CD14-positive monocyte (primary cell): Measurements from ENCODE around the gene KLHDC8A. TPM values are rescaled to one million over a fixed set of nuclear protein-coding genes. Genes with fewer than 3 reads are reported as not detected.

Experiments used
- DNase-seq, 3 donors: peaks; one replicate each; pipeline ENCODE4 v3.0.0-alpha.2; 2011 to 2022
- H2AFZ ChIP-seq: 2 replicates; pipeline ENCODE4 v1.6.0; 2012; ENCODE audit warnings: mild to moderate bottlenecking, low read depth, low read length, inconsistent platforms; ENCODE audit not compliant: insufficient read depth, poor library complexity, severe bottlenecking
- H3K27ac ChIP-seq, 2 donors: 1 replicate in 1 of 2; 2 replicates in 1 of 2; pipeline ENCODE4 v1.5.1; 2012 to 2013; ENCODE audit warnings: low read length in 2 of 2, control low read depth in 1 of 2, inconsistent platforms in 1 of 2, low read depth in 1 of 2, mild to moderate bottlenecking in 1 of 2
- H3K27me3 ChIP-seq, 2 donors: one replicate each; pipeline versions ENCODE4 v1.6.0 to v1.6.1; 2011 to 2013; ENCODE audit warnings: low read length in 2 of 2; ENCODE audit not compliant: control insufficient read depth in 2 of 2, insufficient read depth in 2 of 2
- H3K36me3 ChIP-seq, 2 donors: replicated peaks in 1 of 2; 1 replicate in 1 of 2; 2 replicates in 1 of 2; pipeline versions ENCODE4 v1.5.1 to v1.6.1; 2012 to 2013; ENCODE audit warnings: low read length in 2 of 2, control low read depth in 1 of 2, inconsistent platforms in 1 of 2, mild to moderate bottlenecking in 1 of 2; ENCODE audit not compliant: insufficient read depth in 2 of 2, control insufficient read depth in 1 of 2
- H3K4me1 ChIP-seq, 2 donors: 1 replicate in 1 of 2; 2 replicates in 1 of 2; pipeline versions ENCODE4 v1.5.1 to v1.6.1; 2012 to 2013; ENCODE audit warnings: low read length in 2 of 2, control low read depth in 1 of 2, inconsistent platforms in 1 of 2, mild to moderate bottlenecking in 1 of 2, moderate library complexity in 1 of 2; ENCODE audit not compliant: insufficient read depth in 2 of 2, control insufficient read depth in 1 of 2
- H3K4me2 ChIP-seq: replicated peaks from 2 replicates; pipeline ENCODE3; 2012; ENCODE audit warnings: low read length, moderate library complexity, mild to moderate bottlenecking; ENCODE audit not compliant: poor library complexity, severe bottlenecking; ENCODE audit errors: extremely low read depth
- H3K4me3 ChIP-seq, 3 experiments: fragments of 200-600 bp in 1 of 3; sonication (generic) in 1 of 3; replicated peaks in 1 of 3; 1 replicate in 2 of 3; 2 replicates in 1 of 3; pipeline ENCODE4 v1.5.1; 2011 to 2013; ENCODE audit warnings: low read length in 3 of 3, mild to moderate bottlenecking in 3 of 3, control low read depth in 2 of 3, low read depth in 2 of 3, inconsistent platforms in 1 of 3, moderate library complexity in 1 of 3
- H3K79me2 ChIP-seq: 2 replicates; pipeline ENCODE4 v1.6.0; 2012; ENCODE audit warnings: mild to moderate bottlenecking, control low read depth, inconsistent platforms, low read length, moderate library complexity; ENCODE audit not compliant: insufficient read depth
- H3K9ac ChIP-seq: 2 replicates; pipeline ENCODE4 v1.6.0; 2017; ENCODE audit warnings: low read length, mild to moderate bottlenecking; ENCODE audit not compliant: insufficient read depth, poor library complexity, severe bottlenecking
- H3K9me3 ChIP-seq, 2 donors: replicated peaks in 1 of 2; 1 replicate in 1 of 2; 2 replicates in 1 of 2; pipeline versions ENCODE4 v1.5.1 to v1.6.1; 2012 to 2013; ENCODE audit warnings: low read length in 2 of 2, control low read depth in 1 of 2; ENCODE audit not compliant: control insufficient read depth in 1 of 2, insufficient read depth in 1 of 2
- H4K20me1 ChIP-seq: 2 replicates; pipeline ENCODE4 v1.6.0; 2012; ENCODE audit warnings: mild to moderate bottlenecking, low read length, control low read depth, moderate library complexity; ENCODE audit not compliant: insufficient read depth
- H3K27ac Mint-ChIP-seq, 7 donors: one replicate each; pipeline ENCODE4 v1.8.0; 2020; ENCODE audit warnings: mild to moderate bottlenecking in 7 of 7, mixed read lengths in 7 of 7, moderate library complexity in 6 of 7, inconsistent platforms in 2 of 7
- H3K27me3 Mint-ChIP-seq, 3 donors: one replicate each; pipeline ENCODE4 v1.8.0; 2021 to 2022; ENCODE audit warnings: low read depth in 3 of 3, mild to moderate bottlenecking in 3 of 3, mixed read lengths in 3 of 3, moderate library complexity in 3 of 3, inconsistent platforms in 1 of 3
- H3K36me3 Mint-ChIP-seq, 2 donors: one replicate each; pipeline ENCODE4 v1.8.0; 2020; ENCODE audit warnings: mixed read lengths in 2 of 2, inconsistent platforms in 1 of 2, mild to moderate bottlenecking in 1 of 2
- H3K4me1 Mint-ChIP-seq: one replicate; pipeline ENCODE4 v1.8.0; 2020; ENCODE audit warnings: mild to moderate bottlenecking, mixed read lengths
- H3K4me3 Mint-ChIP-seq, 2 donors: one replicate each; pipeline ENCODE4 v1.8.0; 2020; ENCODE audit warnings: mild to moderate bottlenecking in 2 of 2, mixed read lengths in 2 of 2, moderate library complexity in 1 of 2
- H3K9me3 Mint-ChIP-seq, 7 donors: one replicate each; pipeline ENCODE4 v1.8.0; 2020 to 2022; ENCODE audit warnings: mixed read lengths in 7 of 7, mild to moderate bottlenecking in 6 of 7, moderate library complexity in 6 of 7, inconsistent platforms in 2 of 7
- WGBS: methylation state at CpG from one replicate; pipeline ENCODE4 v1.1.5; 2013; ENCODE audit warnings: missing lambda C conversion rate; ENCODE audit not compliant: insufficient coverage; 5-methylcytosine and 5-hydroxymethylcytosine counted together
- intact Hi-C, 2 donors: fragments of 100-400 bp; cut with micrococcal nuclease; formaldehyde crosslinking; loops; one replicate each; pipeline versions ENCODE4 v1.15.0 to v1.15.1; 2023
- polyA plus RNA-seq, 3 donors: library from polyadenylated mRNA; depleted of rRNA in 1 of 3; unstranded in 2 of 3; stranded (reverse) in 1 of 3; fragments of 300-500 nt in 2 of 3; fragments of >200 nt in 1 of 3; fragmentation: Illumina TruSeq in 2 of 3; gene quantifications; 1 replicate in 2 of 3; 2 replicates in 1 of 3; pipeline ENCODE4 v1.2.3, GENCODE V29; 2012 to 2021
- TF ChIP-seq, protein P1 (sequence below): fragments of 200-600 bp; IDR thresholded peaks from one replicate; pipeline ENCODE4 v1.8.0; 2022; ENCODE audit warnings: antibody characterized with exemption, mild to moderate bottlenecking

KLHDC8A gene
- polyA plus RNA-seq, 3 donors: not detected

DNA sequence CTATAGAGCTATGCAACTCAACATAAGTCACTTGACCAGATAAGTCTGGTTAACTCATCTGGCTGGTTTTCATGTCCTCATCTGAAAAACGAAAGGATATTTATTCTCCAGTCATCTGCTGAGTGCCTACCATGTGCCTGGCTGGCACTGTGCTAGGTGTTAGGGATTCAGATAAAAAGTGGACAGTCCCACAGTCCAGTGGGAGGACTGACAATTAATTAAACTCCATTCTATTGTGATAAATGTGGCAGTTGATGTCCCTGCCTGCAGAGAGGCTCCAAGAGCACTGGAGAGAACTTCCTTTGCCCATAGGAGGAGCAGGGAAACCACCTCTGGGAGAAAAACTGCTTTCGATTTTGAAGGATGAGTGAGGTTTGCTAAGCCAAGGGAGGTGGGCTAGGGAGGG is 40.6 kb downstream of the KLHDC8A start:
- no peaks in the 10 kb centered on the region for H3K36me3 ChIP-seq
- H3K4me2 ChIP-seq: peak overlapping the region; percentile 94
- H3K4me1 Mint-ChIP-seq: peaks cover 92% of the 10 kb centered on the region
- intact Hi-C loops: no loop called here
- WGBS: 20% methylated on average over 1 of the region's 2 CpGs
- H3K27ac ChIP-seq: peak overlapping the region in 1 of 2 donors; percentile 64
- peaks cover 97% of the 10 kb centered on the region for H3K79me2 ChIP-seq
- peaks cover 93 to 97% of the 10 kb centered on the region in 2 donors for H3K4me1 ChIP-seq
- H2AFZ ChIP-seq: no peak overlapping the region
- no peak for DNase-seq
- H3K9me3 ChIP-seq: no peaks in the 10 kb centered on the region
- peaks cover 0 to 2% (median 0%) of the 10 kb centered on the region in 7 donors for H3K9me3 Mint-ChIP-seq
- H3K27me3 Mint-ChIP-seq: peaks cover 0 to 2% (median 0%) of the 10 kb centered on the region in 3 donors
- TF ChIP-seq, protein P1, sequence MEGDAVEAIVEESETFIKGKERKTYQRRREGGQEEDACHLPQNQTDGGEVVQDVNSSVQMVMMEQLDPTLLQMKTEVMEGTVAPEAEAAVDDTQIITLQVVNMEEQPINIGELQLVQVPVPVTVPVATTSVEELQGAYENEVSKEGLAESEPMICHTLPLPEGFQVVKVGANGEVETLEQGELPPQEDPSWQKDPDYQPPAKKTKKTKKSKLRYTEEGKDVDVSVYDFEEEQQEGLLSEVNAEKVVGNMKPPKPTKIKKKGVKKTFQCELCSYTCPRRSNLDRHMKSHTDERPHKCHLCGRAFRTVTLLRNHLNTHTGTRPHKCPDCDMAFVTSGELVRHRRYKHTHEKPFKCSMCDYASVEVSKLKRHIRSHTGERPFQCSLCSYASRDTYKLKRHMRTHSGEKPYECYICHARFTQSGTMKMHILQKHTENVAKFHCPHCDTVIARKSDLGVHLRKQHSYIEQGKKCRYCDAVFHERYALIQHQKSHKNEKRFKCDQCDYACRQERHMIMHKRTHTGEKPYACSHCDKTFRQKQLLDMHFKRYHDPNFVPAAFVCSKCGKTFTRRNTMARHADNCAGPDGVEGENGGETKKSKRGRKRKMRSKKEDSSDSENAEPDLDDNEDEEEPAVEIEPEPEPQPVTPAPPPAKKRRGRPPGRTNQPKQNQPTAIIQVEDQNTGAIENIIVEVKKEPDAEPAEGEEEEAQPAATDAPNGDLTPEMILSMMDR: no peak
- peaks cover 72% of the 10 kb centered on the region for H4K20me1 ChIP-seq
- H3K9ac ChIP-seq: no peak overlapping the region
- H3K36me3 Mint-ChIP-seq: peaks cover 38 to 44% of the 10 kb centered on the region in 2 donors
- H3K27ac Mint-ChIP-seq: peak overlapping the region; percentile 5 to 89 (median 67)
- H3K4me3 Mint-ChIP-seq: peak overlapping the region; percentile 37 to 56
- H3K4me3 ChIP-seq: peak overlapping the region in 1 of 3 experiments; percentile 39
- H3K27me3 ChIP-seq: no peaks in the 10 kb centered on the region

DNA sequence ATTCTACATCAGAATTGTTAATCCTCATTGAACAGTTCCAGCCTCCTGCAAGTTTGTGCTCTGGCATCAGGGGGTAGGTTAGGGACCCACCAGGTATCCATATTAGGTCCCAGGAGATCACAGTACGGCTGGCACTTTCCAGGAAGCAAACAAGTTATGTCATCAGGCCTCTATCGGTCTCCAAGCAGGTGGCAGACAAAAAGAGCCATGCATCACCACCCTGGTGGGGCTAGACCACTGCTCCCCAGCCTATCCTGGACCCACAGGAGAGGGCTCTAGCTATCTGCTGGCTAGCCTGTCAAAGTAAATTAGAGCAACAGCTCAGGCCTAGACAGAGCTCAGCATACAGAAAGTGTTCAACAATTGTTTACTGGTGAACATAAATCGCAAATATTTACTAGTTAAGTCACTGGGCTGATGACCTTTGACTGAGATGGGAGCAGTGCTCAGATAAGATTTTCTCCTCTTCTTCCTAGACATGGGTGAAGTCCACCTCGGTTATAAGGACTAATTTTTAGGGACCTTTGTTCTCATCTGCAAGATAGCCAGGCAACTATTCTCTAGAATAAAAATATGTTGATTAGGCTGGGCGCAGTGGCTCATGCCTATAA is 41.6 kb downstream of the KLHDC8A start:
- no peak for DNase-seq
- no peak overlapping the region for H3K4me3 Mint-ChIP-seq
- intact Hi-C loops: no loop called here
- peak overlapping the region in 1 of 2 donors; percentile 96 for H3K27ac ChIP-seq
- no peaks in the 10 kb centered on the region for H3K9me3 ChIP-seq
- no peak overlapping the region for H2AFZ ChIP-seq
- peak overlapping the region; percentile 96 to 99 (median 98) for H3K27ac Mint-ChIP-seq
- peaks cover 44 to 51% of the 10 kb centered on the region in 2 donors for H3K36me3 Mint-ChIP-seq
- no peak overlapping the region for H3K9ac ChIP-seq
- peaks cover 71% of the 10 kb centered on the region for H4K20me1 ChIP-seq
- WGBS: 81% methylated on average over 3 of the region's 5 CpGs
- TF ChIP-seq, protein P1: no peak
- H3K36me3 ChIP-seq: peaks cover 10% of the 10 kb centered on the region in 2 donors
- H3K27me3 ChIP-seq: no peaks in the 10 kb centered on the region
- peak overlapping the region; percentile 71 for H3K4me2 ChIP-seq
- H3K4me3 ChIP-seq: peak overlapping the region in 1 of 3 experiments; percentile 65
- peaks cover 100% of the 10 kb centered on the region for H3K4me1 Mint-ChIP-seq
- peaks cover 0 to 2% (median 0%) of the 10 kb centered on the region in 3 donors for H3K27me3 Mint-ChIP-seq
- H3K79me2 ChIP-seq: peaks cover 96% of the 10 kb centered on the region
- H3K4me1 ChIP-seq: peaks cover 98 to 100% of the 10 kb centered on the region in 2 donors
- H3K9me3 Mint-ChIP-seq: peaks cover 0 to 2% (median 0%) of the 10 kb centered on the region in 7 donors
